ENCODE data around the gene HSD17B8. TPM values are rescaled to one million over a fixed set of nuclear protein-coding genes. Genes with fewer than 3 reads are reported as not detected.

HSD17B8 gene
- total RNA-seq, 4 donors from 2014 or later: 39.3 to 49.5 (median 41.8) TPM

- 79 to 92% methylated on average over 4 of the region's 4 CpGs for WGBS, 2 donors
- no peak for TF ChIP-seq POLR2A (IDR thresholded peaks at IDR 0.05)
- TF ChIP-seq CTCF (IDR thresholded peaks at IDR 0.05): no peak
- intact Hi-C loops (cut with DNase I; ENCODE audit: low total_unique reads): no loop called here
These were observed 18.7 kb upstream of the HSD17B8 start for GRCh38 chr6:33185654-33186187.

GRCh38 chr6:33187809-33188208 is 16.6 kb upstream of the HSD17B8 start:
- H3K4me3 ChIP-seq (ENCODE audit: low read depth, poor library complexity, severe bottlenecking): no peak overlapping the region
- WGBS, 2 donors: 95% methylated on average over 1 of the region's 1 CpG
- intact Hi-C loops (cut with DNase I; ENCODE audit: low total_unique reads): no loop called here
- no peak for TF ChIP-seq CTCF (IDR thresholded peaks at IDR 0.05)
- no peak for TF ChIP-seq POLR2A (IDR thresholded peaks at IDR 0.05)
- no peak for DNase-seq (ENCODE audit: low spot score in 2 of 2)

More at GRCh38 chr6:33185654-33186187, 18.7 kb upstream of the HSD17B8 start:
- no peak for DNase-seq (ENCODE audit: low spot score in 2 of 2)
- no peak overlapping the region for H3K4me3 ChIP-seq (ENCODE audit: low read depth, poor library complexity, severe bottlenecking)

- TF ChIP-seq POLR2A (IDR thresholded peaks at IDR 0.05) (no peak), CTCF (IDR thresholded peaks at IDR 0.05) (no peak)
- intact Hi-C loops (cut with DNase I; ENCODE audit: low total_unique reads): no loop called here
- 80 to 88% methylated on average over 5 to 8 of the region's 8 CpGs for WGBS, 2 donors
- H3K4me3 ChIP-seq (ENCODE audit: low read depth, poor library complexity, severe bottlenecking): no peak overlapping the region
- DNase-seq (ENCODE audit: low spot score in 2 of 2): no peak
These were observed 15.3 kb upstream of the HSD17B8 start for GRCh38 chr6:33189164-33189563.

GRCh38 chr6:33189625-33190448 is 14.6 kb upstream of the HSD17B8 start:
- H3K4me3 ChIP-seq (ENCODE audit: low read depth, poor library complexity, severe bottlenecking): no peak overlapping the region
- intact Hi-C loops (cut with DNase I; ENCODE audit: low total_unique reads): no loop called here
- no peak for TF ChIP-seq POLR2A (IDR thresholded peaks at IDR 0.05)
- no peak for TF ChIP-seq CTCF (IDR thresholded peaks at IDR 0.05)
- 62 to 69% methylated on average over 7 of the region's 7 CpGs for WGBS, 2 donors
- DNase-seq (ENCODE audit: low spot score in 2 of 2): no peak

GRCh38 chr6:33190504-33191107 is 13.8 kb upstream of the HSD17B8 start:
- TF ChIP-seq POLR2A (IDR thresholded peaks at IDR 0.05) (no peak), CTCF (IDR thresholded peaks at IDR 0.05) (no peak)
- H3K4me3 ChIP-seq (ENCODE audit: low read depth, poor library complexity, severe bottlenecking): no peak overlapping the region
- intact Hi-C loops (cut with DNase I; ENCODE audit: low total_unique reads): no loop called here
- WGBS, 2 donors: 85 to 88% methylated on average over 11 of the region's 11 CpGs
- no peak for DNase-seq (ENCODE audit: low spot score in 2 of 2)

Measured in lower leg skin (tissue), 4 donors.